H9 (cell line): ENCODE results near the gene BAIAP2. TPM values are rescaled to one million over a fixed set of nuclear protein-coding genes. Genes with fewer than 3 reads are reported as not detected.

Experiments
- DNase-seq: peaks from one replicate; pipeline ENCODE4 v3.0.0-alpha.2; 2017
- H2AFZ ChIP-seq: one replicate; pipeline ENCODE4 v1.6.1; 2013; ENCODE audit warnings: mild to moderate bottlenecking, low read length, control low read depth, moderate library complexity
- H2AK5ac ChIP-seq: 2 replicates; pipeline ENCODE4 v1.6.1; 2013; ENCODE audit warnings: low read length, control low read depth, mixed read lengths; ENCODE audit not compliant: insufficient read length
- H2BK120ac ChIP-seq: one replicate; pipeline ENCODE4 v1.6.1; 2013; ENCODE audit warnings: low read depth, mild to moderate bottlenecking, low read length, control low read depth, inconsistent platforms; ENCODE audit not compliant: poor library complexity, severe bottlenecking
- H2BK12ac ChIP-seq: 2 replicates; pipeline ENCODE4 v1.6.1; 2013; ENCODE audit warnings: low read length, control low read depth, mixed read lengths, low read depth; ENCODE audit not compliant: insufficient read length
- H2BK15ac ChIP-seq: 2 replicates; pipeline ENCODE4 v1.6.1; 2013; ENCODE audit warnings: low read depth, low read length, control low read depth
- H2BK20ac ChIP-seq: one replicate; pipeline ENCODE4 v1.6.1; 2013; ENCODE audit warnings: low read depth, mild to moderate bottlenecking, low read length, control low read depth, inconsistent platforms; ENCODE audit not compliant: poor library complexity, severe bottlenecking
- H2BK5ac ChIP-seq: 2 replicates; pipeline ENCODE4 v1.6.1; 2013; ENCODE audit warnings: low read length, control low read depth, mixed read lengths; ENCODE audit not compliant: insufficient read length
- H3K14ac ChIP-seq: 2 replicates; pipeline ENCODE4 v1.6.1; 2013; ENCODE audit warnings: low read length, control low read depth; ENCODE audit not compliant: insufficient read depth
- H3K18ac ChIP-seq: 2 replicates; pipeline ENCODE4 v1.6.1; 2013; ENCODE audit warnings: low read depth, mild to moderate bottlenecking, mixed read lengths, low read length, control low read depth; ENCODE audit not compliant: insufficient read length
- H3K23ac ChIP-seq: 2 replicates; pipeline ENCODE4 v1.6.1; 2013; ENCODE audit warnings: low read length, control low read depth, mixed read lengths, low read depth; ENCODE audit not compliant: insufficient read length
- H3K23me2 ChIP-seq: 2 replicates; pipeline ENCODE4 v1.6.1; 2013; ENCODE audit warnings: low read depth, mild to moderate bottlenecking, mixed read lengths, low read length, control low read depth; ENCODE audit not compliant: insufficient read length, poor library complexity, severe bottlenecking
- H3K27ac ChIP-seq: 2 replicates; pipeline ENCODE4 v1.5.1; 2013; ENCODE audit warnings: low read length, control low read depth, mixed read lengths, low read depth; ENCODE audit not compliant: insufficient read length
- H3K27me3 ChIP-seq: 2 replicates; pipeline ENCODE4 v1.6.1; 2013; ENCODE audit warnings: low read length, control low read depth, inconsistent platforms; ENCODE audit not compliant: insufficient read depth
- H3K4ac ChIP-seq: 2 replicates; pipeline ENCODE4 v1.6.1; 2013; ENCODE audit warnings: low read depth, mild to moderate bottlenecking, control low read depth, inconsistent platforms, low read length, moderate library complexity
- H3K4me1 ChIP-seq: 2 replicates; pipeline ENCODE4 v1.6.1; 2013; ENCODE audit warnings: low read length, control low read depth, inconsistent platforms; ENCODE audit not compliant: insufficient read depth
- H3K4me2 ChIP-seq: 2 replicates; pipeline ENCODE4 v1.6.1; 2013; ENCODE audit warnings: low read length, control low read depth, mixed read lengths; ENCODE audit not compliant: insufficient read length, insufficient read depth
- H3K56ac ChIP-seq: 2 replicates; pipeline ENCODE4 v1.6.1; 2013; ENCODE audit warnings: low read depth, mild to moderate bottlenecking, mixed read lengths, low read length, control low read depth; ENCODE audit not compliant: insufficient read length
- H3K79me1 ChIP-seq: 2 replicates; pipeline ENCODE4 v1.6.1; 2013; ENCODE audit warnings: low read depth, mild to moderate bottlenecking, moderate library complexity, low read length, control low read depth, inconsistent platforms; ENCODE audit not compliant: insufficient read depth, poor library complexity, severe bottlenecking
- H3K79me2 ChIP-seq: 2 replicates; pipeline ENCODE4 v1.6.1; 2013; ENCODE audit warnings: low read length, control low read depth, inconsistent platforms; ENCODE audit not compliant: insufficient read depth
- H3K9ac ChIP-seq: 2 replicates; pipeline ENCODE4 v1.6.1; 2013; ENCODE audit warnings: low read length, control low read depth, mixed read lengths; ENCODE audit not compliant: insufficient read length; ENCODE audit errors: extremely low read depth
- H3K9me3 ChIP-seq: one replicate; pipeline ENCODE4 v1.6.1; 2013; ENCODE audit warnings: low read depth, low read length, inconsistent platforms; ENCODE audit not compliant: control insufficient read depth
- H3T11ph ChIP-seq: one replicate; pipeline ENCODE4 v1.6.1; 2013; ENCODE audit warnings: mild to moderate bottlenecking, low read length, control low read depth, inconsistent platforms
- H4K20me1 ChIP-seq: one replicate; pipeline ENCODE4 v1.6.1; 2013; ENCODE audit not compliant: control insufficient read depth, insufficient read length, insufficient read depth
- H4K5ac ChIP-seq: 2 replicates; pipeline ENCODE4 v1.6.1; 2013; ENCODE audit warnings: low read depth, mild to moderate bottlenecking, mixed read lengths, low read length, control low read depth; ENCODE audit not compliant: insufficient read length
- H4K8ac ChIP-seq: replicated peaks from 2 replicates; pipeline ENCODE4 v1.6.1; 2013; ENCODE audit warnings: low read length, control low read depth, mixed read lengths, low read depth; ENCODE audit not compliant: insufficient read length
- H4K91ac ChIP-seq: 2 replicates; pipeline ENCODE4 v1.6.1; 2013; ENCODE audit warnings: low read depth, mild to moderate bottlenecking, moderate library complexity, mixed read lengths, low read length, control low read depth; ENCODE audit not compliant: insufficient read length
- H3K27ac Mint-ChIP-seq, 3 experiments: 2 replicates in 2 of 3; 3 replicates in 1 of 3; pipeline ENCODE4 v1.8.0; 2020 to 2021; ENCODE audit warnings: mixed read lengths in 3 of 3, mild to moderate bottlenecking in 1 of 3, moderate library complexity in 1 of 3
- H3K27me3 Mint-ChIP-seq: 2 replicates; pipeline ENCODE4 v1.8.0; 2021; ENCODE audit warnings: low read depth, mild to moderate bottlenecking, moderate library complexity, mixed read lengths
- H3K36me3 Mint-ChIP-seq, 3 experiments: 2 replicates in 2 of 3; 3 replicates in 1 of 3; pipeline ENCODE4 v1.8.0; 2020 to 2021; ENCODE audit warnings: low read depth in 3 of 3, mixed read lengths in 3 of 3; ENCODE audit not compliant: insufficient read depth in 1 of 3
- H3K4me1 Mint-ChIP-seq, 2 experiments: 2 replicates each; pipeline ENCODE4 v1.8.0; 2020; ENCODE audit warnings: mixed read lengths in 2 of 2
- H3K4me3 Mint-ChIP-seq, 2 experiments: 2 replicates in 1 of 2; 3 replicates in 1 of 2; pipeline ENCODE4 v1.8.0; 2020 to 2021; ENCODE audit warnings: mild to moderate bottlenecking in 2 of 2, mixed read lengths in 2 of 2, moderate library complexity in 1 of 2
- H3K9me3 Mint-ChIP-seq, 2 experiments: 2 replicates in 1 of 2; 3 replicates in 1 of 2; pipeline ENCODE4 v1.8.0; 2020; ENCODE audit warnings: mild to moderate bottlenecking in 2 of 2, mixed read lengths in 2 of 2, moderate library complexity in 1 of 2
- WGBS: extraction: QIAGEN DNeasy Blood & Tissue Kit; methylation state at CpG from one replicate; pipeline ENCODE4 v1.1.7; 2013; ENCODE audit warnings: missing lambda C conversion rate, low lambda C conversion rate, mixed read lengths; ENCODE audit not compliant: insufficient read length; ENCODE audit errors: extremely low coverage; 5-methylcytosine and 5-hydroxymethylcytosine counted together
- total RNA-seq: library from RNA; stranded (reverse); gene quantifications from 2 replicates; pipeline ENCODE4 v1.2.1, GENCODE V29; 2021
- TF ChIP-seq, protein P1 (sequence below): fragments of 200-600 bp; sonication (generic); conservative IDR thresholded peaks from 3 replicates; pipeline ENCODE4 v1.8.0; 2021; ENCODE audit warnings: antibody characterized with exemption, mild to moderate bottlenecking

The BAIAP2 gene
- total RNA-seq, 1 experiment from 2014 or later, result 27.8 TPM

DNA sequence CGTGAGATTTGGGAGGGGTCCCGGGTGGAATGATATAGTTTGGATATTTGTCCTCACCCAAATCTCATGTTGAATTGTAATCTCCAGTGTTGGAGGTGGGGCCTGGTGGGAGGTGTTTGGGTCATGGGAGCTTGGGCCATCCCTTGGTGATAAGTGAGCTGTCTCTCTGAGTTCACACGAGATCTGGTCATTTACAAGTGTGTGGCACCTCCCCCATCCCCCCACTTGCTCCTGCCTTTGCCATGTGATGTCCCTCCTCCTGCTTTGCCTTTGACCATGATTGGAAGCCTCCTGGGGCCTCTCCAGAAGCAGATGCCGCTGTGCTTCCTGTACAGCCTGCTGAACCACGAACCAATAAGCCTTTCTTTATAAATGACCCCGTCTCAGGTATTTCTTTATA is 21.3 kb upstream of the BAIAP2 start:
- H4K20me1 ChIP-seq, result no peaks in the 10 kb centered on the region
- no peak overlapping the region for H3K56ac ChIP-seq
- Mint-ChIP-seq H3K9me3 (peaks cover 23 to 24% of the 10 kb centered on the region in 2 experiments), H3K4me1 (peaks cover 20 to 32% of the 10 kb centered on the region in 2 experiments), H3K27ac (no peak overlapping the region; a peak in 1 of 7 replicates), H3K4me3 (no peak overlapping the region), H3K27me3 (peaks cover 19% of the 10 kb centered on the region), H3K36me3 (peaks cover 9 to 15% (median 11%) of the 10 kb centered on the region in 3 experiments)
- H3K23me2 ChIP-seq, result no peaks in the 10 kb centered on the region
- no peak overlapping the region for H3K4ac ChIP-seq
- no peak overlapping the region for H3K18ac ChIP-seq
- no peaks in the 10 kb centered on the region for H3K79me2 ChIP-seq
- H3K4me2 ChIP-seq, result no peak overlapping the region
- no peak overlapping the region for H4K5ac ChIP-seq
- H2BK20ac ChIP-seq, result no peak overlapping the region
- H4K91ac ChIP-seq, result no peak overlapping the region
- H2AK5ac ChIP-seq, result no peak overlapping the region
- H3T11ph ChIP-seq, result no peak overlapping the region
- no peak overlapping the region for H2AFZ ChIP-seq
- TF ChIP-seq, protein P1, sequence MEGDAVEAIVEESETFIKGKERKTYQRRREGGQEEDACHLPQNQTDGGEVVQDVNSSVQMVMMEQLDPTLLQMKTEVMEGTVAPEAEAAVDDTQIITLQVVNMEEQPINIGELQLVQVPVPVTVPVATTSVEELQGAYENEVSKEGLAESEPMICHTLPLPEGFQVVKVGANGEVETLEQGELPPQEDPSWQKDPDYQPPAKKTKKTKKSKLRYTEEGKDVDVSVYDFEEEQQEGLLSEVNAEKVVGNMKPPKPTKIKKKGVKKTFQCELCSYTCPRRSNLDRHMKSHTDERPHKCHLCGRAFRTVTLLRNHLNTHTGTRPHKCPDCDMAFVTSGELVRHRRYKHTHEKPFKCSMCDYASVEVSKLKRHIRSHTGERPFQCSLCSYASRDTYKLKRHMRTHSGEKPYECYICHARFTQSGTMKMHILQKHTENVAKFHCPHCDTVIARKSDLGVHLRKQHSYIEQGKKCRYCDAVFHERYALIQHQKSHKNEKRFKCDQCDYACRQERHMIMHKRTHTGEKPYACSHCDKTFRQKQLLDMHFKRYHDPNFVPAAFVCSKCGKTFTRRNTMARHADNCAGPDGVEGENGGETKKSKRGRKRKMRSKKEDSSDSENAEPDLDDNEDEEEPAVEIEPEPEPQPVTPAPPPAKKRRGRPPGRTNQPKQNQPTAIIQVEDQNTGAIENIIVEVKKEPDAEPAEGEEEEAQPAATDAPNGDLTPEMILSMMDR, result no peak
- no CpG with 5 or more reads among the region's 6 CpGs for WGBS
- H2BK12ac ChIP-seq, result no peak overlapping the region
- H3K79me1 ChIP-seq, result no peaks in the 10 kb centered on the region
- no peak for DNase-seq
- H3K27me3 ChIP-seq, result no peaks in the 10 kb centered on the region
- no peak overlapping the region for H2BK15ac ChIP-seq
- H4K8ac ChIP-seq, result no peak overlapping the region
- no peak overlapping the region for H3K14ac ChIP-seq
- peaks cover 7% of the 10 kb centered on the region for H3K9me3 ChIP-seq
- H3K27ac ChIP-seq, result no peak overlapping the region
- no peak overlapping the region for H3K23ac ChIP-seq
- no peak overlapping the region for H3K9ac ChIP-seq
- no peaks in the 10 kb centered on the region for H3K4me1 ChIP-seq
- no peak overlapping the region for H2BK120ac ChIP-seq
- H2BK5ac ChIP-seq, result no peak overlapping the region
